ENCODE results near the gene PROC. TPM values are rescaled to one million over a fixed set of nuclear protein-coding genes. Genes with fewer than 3 reads are reported as not detected.
"Not testable (repeated sequence)": the region's sequence is repeated elsewhere in the genome, so short reads cannot be mapped to it uniquely, and the experiment has no call there.

PROC gene
- total RNA-seq, 6 donors from 2014 or later: 0.55 to 0.79 (median 0.62) TPM; not detected in 2

DNA sequence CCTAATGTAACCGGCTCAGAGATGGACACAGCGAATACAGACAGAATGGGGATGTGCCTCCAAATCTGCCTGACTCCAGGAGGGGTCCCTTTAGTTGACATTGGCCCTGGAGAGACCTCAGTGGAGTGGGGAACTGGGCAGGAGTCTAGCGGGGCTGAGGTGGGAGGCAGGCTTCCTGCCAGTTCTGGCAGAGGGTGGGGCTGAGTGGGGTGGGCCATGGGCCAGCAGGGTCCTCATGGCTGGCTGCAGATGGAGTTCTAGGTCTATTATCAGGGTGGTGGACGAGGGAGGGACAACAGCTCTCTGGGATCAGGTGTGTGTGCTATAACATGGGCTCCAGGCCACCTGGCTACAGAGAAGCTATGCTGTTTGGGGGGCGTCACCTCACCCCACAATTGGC is 21.1 kb downstream of the PROC start:
- 72 to 79% methylated on average over 4 to 5 of the region's 5 CpGs for WGBS, 2 donors
- DNase-seq (no peak), ATAC-seq (ENCODE audit: low FRiP score in 2 of 2) (peak in 1 of 2 donors; percentile 39)
- no peak overlapping the region for H3K4me3 ChIP-seq
- no peak overlapping the region for H3K27ac ChIP-seq
- no peaks in the 10 kb centered on the region for H3K4me1 ChIP-seq
- H3K36me3 ChIP-seq: no peaks in the 10 kb centered on the region
- peaks cover 0 to 9% (median 2%) of the 10 kb centered on the region in 4 donors for H3K9me3 ChIP-seq
- TF ChIP-seq EP300 (IDR thresholded peaks at IDR 0.05) (no peak), POLR2AphosphoS5 (IDR thresholded peaks at IDR 0.05) (no peak), POLR2A (IDR thresholded peaks at IDR 0.05) (no peak)
- TF ChIP-seq, protein P1, sequence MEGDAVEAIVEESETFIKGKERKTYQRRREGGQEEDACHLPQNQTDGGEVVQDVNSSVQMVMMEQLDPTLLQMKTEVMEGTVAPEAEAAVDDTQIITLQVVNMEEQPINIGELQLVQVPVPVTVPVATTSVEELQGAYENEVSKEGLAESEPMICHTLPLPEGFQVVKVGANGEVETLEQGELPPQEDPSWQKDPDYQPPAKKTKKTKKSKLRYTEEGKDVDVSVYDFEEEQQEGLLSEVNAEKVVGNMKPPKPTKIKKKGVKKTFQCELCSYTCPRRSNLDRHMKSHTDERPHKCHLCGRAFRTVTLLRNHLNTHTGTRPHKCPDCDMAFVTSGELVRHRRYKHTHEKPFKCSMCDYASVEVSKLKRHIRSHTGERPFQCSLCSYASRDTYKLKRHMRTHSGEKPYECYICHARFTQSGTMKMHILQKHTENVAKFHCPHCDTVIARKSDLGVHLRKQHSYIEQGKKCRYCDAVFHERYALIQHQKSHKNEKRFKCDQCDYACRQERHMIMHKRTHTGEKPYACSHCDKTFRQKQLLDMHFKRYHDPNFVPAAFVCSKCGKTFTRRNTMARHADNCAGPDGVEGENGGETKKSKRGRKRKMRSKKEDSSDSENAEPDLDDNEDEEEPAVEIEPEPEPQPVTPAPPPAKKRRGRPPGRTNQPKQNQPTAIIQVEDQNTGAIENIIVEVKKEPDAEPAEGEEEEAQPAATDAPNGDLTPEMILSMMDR (IDR thresholded peaks at IDR 0.05): no peak
- no peaks in the 10 kb centered on the region for H3K27me3 ChIP-seq

GRCh38 chr2:127448526-127448925 is 30.3 kb downstream of the PROC start:
- no peaks in the 10 kb centered on the region for H3K27me3 ChIP-seq
- H3K4me1 ChIP-seq: no peaks in the 10 kb centered on the region
- WGBS, 2 donors: 93 to 98% methylated on average over 2 of the region's 2 CpGs
- H3K9me3 ChIP-seq: peaks cover 0 to 3% (median 0%) of the 10 kb centered on the region in 4 donors
- TF ChIP-seq POLR2A (IDR thresholded peaks at IDR 0.05) (no peak), POLR2AphosphoS5 (IDR thresholded peaks at IDR 0.05) (no peak), EP300 (IDR thresholded peaks at IDR 0.05) (no peak)
- TF ChIP-seq, protein P1 (IDR thresholded peaks at IDR 0.05): no peak
- DNase-seq: no peak
- no peak for ATAC-seq (ENCODE audit: low FRiP score in 2 of 2)
- no peak overlapping the region for H3K27ac ChIP-seq
- no peak overlapping the region for H3K4me3 ChIP-seq
- H3K36me3 ChIP-seq: no peaks in the 10 kb centered on the region

DNA sequence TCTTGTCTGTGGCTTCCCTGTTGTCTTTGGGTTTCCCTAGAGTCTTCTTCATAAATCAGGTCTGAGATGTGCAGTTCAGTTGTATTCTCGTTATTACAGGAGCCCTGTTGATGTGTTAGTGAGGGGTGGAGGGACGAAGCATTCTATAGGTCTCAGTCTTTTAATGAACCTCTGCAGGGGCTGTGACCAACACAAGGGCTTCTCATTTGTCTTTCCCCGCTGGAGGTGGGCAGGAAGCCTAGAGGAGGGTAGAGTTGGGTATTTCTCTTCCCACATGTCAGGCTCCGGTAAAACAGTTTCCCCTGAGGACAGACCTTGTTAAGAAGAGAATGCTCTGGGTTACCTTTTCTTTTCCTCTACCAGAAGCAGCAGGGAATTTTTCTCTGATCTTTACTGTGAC is 31.2 kb downstream of the PROC start:
- H3K4me1 ChIP-seq: no peaks in the 10 kb centered on the region
- no peaks in the 10 kb centered on the region for H3K27me3 ChIP-seq
- DNase-seq: no peak
- H3K9me3 ChIP-seq: peaks cover 0 to 3% (median 0%) of the 10 kb centered on the region in 4 donors
- H3K27ac ChIP-seq: no peak overlapping the region
- H3K4me3 ChIP-seq: no peak overlapping the region
- no peak for ATAC-seq (ENCODE audit: low FRiP score in 2 of 2)
- TF ChIP-seq, protein P1 (IDR thresholded peaks at IDR 0.05): no peak
- TF ChIP-seq EP300 (IDR thresholded peaks at IDR 0.05) (no peak), POLR2A (IDR thresholded peaks at IDR 0.05) (no peak)
- 91 to 94% methylated on average over 4 of the region's 4 CpGs for WGBS, 2 donors
- no peaks in the 10 kb centered on the region for H3K36me3 ChIP-seq

DNA sequence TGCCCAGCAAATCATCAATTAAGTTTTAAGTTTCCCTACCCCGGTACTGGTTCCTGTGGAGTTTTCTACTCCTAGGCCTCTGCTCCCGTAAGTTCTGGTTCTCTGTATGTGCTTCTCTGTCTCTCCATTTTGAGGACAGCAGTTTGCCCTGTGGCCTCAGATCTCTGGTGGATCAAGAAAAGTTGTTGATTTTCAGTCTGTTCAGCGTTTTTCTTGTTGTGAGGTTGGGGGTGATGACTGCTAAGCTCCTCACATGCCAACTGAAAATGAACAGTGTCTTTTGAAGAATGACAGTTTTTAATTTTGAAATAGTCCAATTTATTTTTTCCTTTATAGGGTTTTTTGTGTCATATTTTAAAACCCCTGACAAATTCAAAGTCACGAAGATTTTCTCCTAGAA is 31.7 kb downstream of the PROC start:
- Histone ChIP-seq H3K4me3 (no peak overlapping the region), H3K27ac (no peak overlapping the region), H3K4me1 (no peaks in the 10 kb centered on the region), H3K9me3 (peaks cover 0 to under 1% (median 0%) of the 10 kb centered on the region in 4 donors), H3K36me3 (no peaks in the 10 kb centered on the region), H3K27me3 (no peaks in the 10 kb centered on the region)
- DNase-seq (no peak), ATAC-seq (ENCODE audit: low FRiP score in 2 of 2) (no peak)
- WGBS, 2 donors: 89 to 95% methylated on average over 4 of the region's 4 CpGs
- TF ChIP-seq EP300 (IDR thresholded peaks at IDR 0.05): no peak
- no peak for TF ChIP-seq POLR2A (IDR thresholded peaks at IDR 0.05)
- TF ChIP-seq, protein P1 (IDR thresholded peaks at IDR 0.05): no peak
- no peak for TF ChIP-seq POLR2AphosphoS5 (IDR thresholded peaks at IDR 0.05)

GRCh38 chr2:127451981-127452380 is 33.8 kb downstream of the PROC start:
- Histone ChIP-seq H3K9me3 (no peaks in the 10 kb centered on the region), H3K27ac (no peak overlapping the region), H3K4me1 (no peaks in the 10 kb centered on the region), H3K36me3 (no peaks in the 10 kb centered on the region), H3K27me3 (no peaks in the 10 kb centered on the region), H3K4me3 (no peak overlapping the region)
- DNase-seq (no peak), ATAC-seq (ENCODE audit: low FRiP score in 2 of 2) (no peak)
- TF ChIP-seq POLR2AphosphoS5 (IDR thresholded peaks at IDR 0.05) (no peak), EP300 (IDR thresholded peaks at IDR 0.05) (no peak), POLR2A (IDR thresholded peaks at IDR 0.05) (no peak)
- TF ChIP-seq, protein P1 (IDR thresholded peaks at IDR 0.05): no peak
- 91 to 94% methylated on average over 6 of the region's 6 CpGs for WGBS, 2 donors

- 93 to 96% methylated on average over 8 of the region's 8 CpGs for WGBS, 2 donors
- H3K4me3 ChIP-seq; H3K36me3 ChIP-seq; H3K27ac ChIP-seq; DNase-seq; H3K27me3 ChIP-seq; H3K9me3 ChIP-seq; H3K4me1 ChIP-seq; ATAC-seq (ENCODE audit: low FRiP score in 2 of 2): not testable (repeated sequence)
These were observed 34.2 kb downstream of the PROC start for GRCh38 chr2:127452423-127452822.
